NCI-H2081 (cell line): Measurements from ENCODE around the gene FZR1.

Experiments used
- DNase-seq, 2 experiments: peaks; one replicate each; lab custom pipeline; 2025; lab: John Stamatoyannopoulos, UW

Gene FZR1

GRCh38 chr19:3505598-3506383 is at the start of gene FZR1:
FZR1 (plus strand) TSS chr19:3506311; CDS start chr19:3522990, 16,679 bp downstream.
- DNase-seq = peak; percentile 98 to 99

GRCh38 chr19:3456925-3457527 is 49.1 kb upstream of the FZR1 start:
- no peak for DNase-seq

- no peak for DNase-seq
These were observed 48.4 kb upstream of the FZR1 start for GRCh38 chr19:3457528-3458228.

- no peak for DNase-seq
These were observed 47.7 kb upstream of the FZR1 start for GRCh38 chr19:3458229-3459088.

- no peak for DNase-seq
These were observed 46.8 kb upstream of the FZR1 start for GRCh38 chr19:3459089-3459881.

GRCh38 chr19:3459965-3460582 is 46.0 kb upstream of the FZR1 start:
- DNase-seq = no peak

- no peak for DNase-seq
These were observed 43.0 kb upstream of the FZR1 start for GRCh38 chr19:3462991-3463713.

GRCh38 chr19:3463714-3464586 is 42.2 kb upstream of the FZR1 start:
- no peak for DNase-seq

GRCh38 chr19:3464587-3465235 is 41.4 kb upstream of the FZR1 start:
- DNase-seq = no peak

GRCh38 chr19:3465552-3465951 is 40.6 kb upstream of the FZR1 start:
- no peak for DNase-seq

- no peak for DNase-seq
These were observed 39.5 kb upstream of the FZR1 start for GRCh38 chr19:3466635-3467034.

- no peak for DNase-seq
These were observed 38.5 kb upstream of the FZR1 start for GRCh38 chr19:3467437-3468198.

- DNase-seq = no peak
These were observed 37.9 kb upstream of the FZR1 start for GRCh38 chr19:3468211-3468610.

GRCh38 chr19:3469638-3470499 is 36.2 kb upstream of the FZR1 start:
- no peak for DNase-seq

GRCh38 chr19:3470500-3471128 is 35.5 kb upstream of the FZR1 start:
- DNase-seq = no peak

- no peak for DNase-seq
These were observed 34.0 kb upstream of the FZR1 start for GRCh38 chr19:3471954-3472655.
